Astrocyte (in vitro differentiated cells and primary cell): ENCODE results near the gene KLRD1. TPM values are rescaled to one million over a fixed set of nuclear protein-coding genes. Genes with fewer than 3 reads are reported as not detected.
"Not testable (repeated sequence)": the region's sequence is repeated elsewhere in the genome, so short reads cannot be mapped to it uniquely, and the experiment has no call there.

Experiments
- DNase-seq: peaks from one replicate; pipeline ENCODE4 v3.0.0-alpha.2; 2010; ENCODE audit warnings: low read depth
- FAIRE-seq: peaks from 2 replicates; lab custom pipeline; 2011; peaks lifted over from hg19 to GRCh38; lab: Jason Lieb, UNC
- H2AFZ ChIP-seq: 2 replicates; pipeline ENCODE4 v1.6.0; 2012; ENCODE audit warnings: low read depth, low read length, inconsistent platforms
- H3K27ac ChIP-seq: 2 replicates; pipeline ENCODE4 v1.5.1; 2011; ENCODE audit warnings: low read depth, low read length, inconsistent platforms
- H3K27me3 ChIP-seq: 2 replicates; pipeline ENCODE4 v1.6.0; 2011; ENCODE audit warnings: low read length, inconsistent platforms; ENCODE audit not compliant: insufficient read depth
- H3K36me3 ChIP-seq: 2 replicates; pipeline ENCODE4 v1.5.1; 2011; ENCODE audit warnings: low read length, inconsistent platforms; ENCODE audit not compliant: insufficient read depth
- H3K4me1 ChIP-seq: 2 replicates; pipeline ENCODE4 v1.5.1; 2011; ENCODE audit warnings: low read length, inconsistent platforms; ENCODE audit not compliant: insufficient read depth
- H3K4me2 ChIP-seq: 2 replicates; pipeline ENCODE4 v1.6.0; 2012; ENCODE audit warnings: low read length, inconsistent platforms
- H3K4me3 ChIP-seq: 2 replicates; pipeline ENCODE4 v1.5.1; 2011; ENCODE audit warnings: low read depth, mild to moderate bottlenecking, low read length, inconsistent platforms; ENCODE audit not compliant: insufficient read depth
- H3K79me2 ChIP-seq: 2 replicates; pipeline ENCODE4 v1.6.0; 2012; ENCODE audit warnings: mild to moderate bottlenecking, low read length, inconsistent platforms; ENCODE audit not compliant: insufficient read depth
- H3K9ac ChIP-seq: 2 replicates; pipeline ENCODE4 v1.6.0; 2012; ENCODE audit warnings: mild to moderate bottlenecking, low read length, inconsistent platforms
- H3K9me3 ChIP-seq: 2 replicates; pipeline ENCODE4 v1.5.1; 2012; ENCODE audit warnings: low read depth, mild to moderate bottlenecking, low read length, inconsistent platforms; ENCODE audit not compliant: insufficient read depth
- H4K20me1 ChIP-seq: 2 replicates; pipeline ENCODE4 v1.6.0; 2012; ENCODE audit warnings: low read length, inconsistent platforms; ENCODE audit not compliant: insufficient read depth
- H3K27ac Mint-ChIP-seq: one replicate; pipeline ENCODE4 v1.8.0; 2021; ENCODE audit warnings: mild to moderate bottlenecking, mixed read lengths; ENCODE audit not compliant: unreplicated experiment
- H3K27me3 Mint-ChIP-seq: one replicate; pipeline ENCODE4 v1.8.0; 2021; ENCODE audit warnings: low read depth, mixed read lengths; ENCODE audit not compliant: unreplicated experiment
- H3K36me3 Mint-ChIP-seq: one replicate; pipeline ENCODE4 v1.8.0; 2021; ENCODE audit warnings: low read depth, mixed read lengths; ENCODE audit not compliant: unreplicated experiment
- H3K4me1 Mint-ChIP-seq: one replicate; pipeline ENCODE4 v1.8.0; 2021; ENCODE audit warnings: low read depth, mixed read lengths; ENCODE audit not compliant: unreplicated experiment
- H3K4me3 Mint-ChIP-seq: one replicate; pipeline ENCODE4 v1.8.0; 2021; ENCODE audit warnings: mild to moderate bottlenecking, moderate library complexity, mixed read lengths; ENCODE audit not compliant: unreplicated experiment
- H3K9me3 Mint-ChIP-seq: one replicate; pipeline ENCODE4 v1.8.0; 2021; ENCODE audit warnings: mild to moderate bottlenecking, mixed read lengths; ENCODE audit not compliant: unreplicated experiment
- CTCF ChIP-seq: IDR thresholded peaks from 2 replicates; pipeline ENCODE4 v1.5.1; 2011; ENCODE audit warnings: low read depth, mild to moderate bottlenecking, inconsistent platforms, low read length, moderate library complexity; ENCODE audit not compliant: insufficient read depth
- EZH2 ChIP-seq: IDR thresholded peaks from 2 replicates; pipeline ENCODE4 v1.6.1; 2012; ENCODE audit warnings: mild to moderate bottlenecking, low read length, inconsistent platforms; ENCODE audit not compliant: insufficient read depth
- total RNA-seq: library from RNA; stranded (reverse); gene quantifications from 2 replicates; pipeline ENCODE4 v1.2.1, GENCODE V29; 2021

The KLRD1 gene
- total RNA-seq, 1 donor from 2014 or later, result 0.45 TPM

- H3K36me3 ChIP-seq, result no peaks in the 10 kb centered on the region
- TF ChIP-seq EZH2, result no peak
- TF ChIP-seq CTCF, result no peak
- no peaks in the 10 kb centered on the region for H3K27me3 ChIP-seq
- H3K4me2 ChIP-seq, result no peak overlapping the region
- H4K20me1 ChIP-seq, result no peaks in the 10 kb centered on the region
- H3K9ac ChIP-seq, result no peak overlapping the region
- H3K4me3 Mint-ChIP-seq, result no peak overlapping the region
- no peak overlapping the region for H3K27ac Mint-ChIP-seq
- no peak for DNase-seq
- no peak overlapping the region for H2AFZ ChIP-seq
- H3K9me3 ChIP-seq, result peaks cover 4% of the 10 kb centered on the region
- no peak overlapping the region for H3K27ac ChIP-seq
- FAIRE-seq, result no peak
- H3K4me3 ChIP-seq, result no peak overlapping the region
- H3K4me1 Mint-ChIP-seq, result no peaks in the 10 kb centered on the region
- peaks cover 3% of the 10 kb centered on the region for H3K36me3 Mint-ChIP-seq
- no peaks in the 10 kb centered on the region for H3K27me3 Mint-ChIP-seq
- peaks cover 6% of the 10 kb centered on the region for H3K9me3 Mint-ChIP-seq
- H3K79me2 ChIP-seq, result no peaks in the 10 kb centered on the region
- peaks cover 24% of the 10 kb centered on the region for H3K4me1 ChIP-seq
These were observed 60.8 kb downstream of the KLRD1 start for GRCh38 chr12:10368206-10369171.

- no peak overlapping the region for H3K4me3 Mint-ChIP-seq
- no peaks in the 10 kb centered on the region for H3K4me1 Mint-ChIP-seq
- FAIRE-seq, result no peak
These were observed 62.1 kb downstream of the KLRD1 start for GRCh38 chr12:10369557-10370415.

GRCh38 chr12:10371893-10372535, 64.3 kb downstream of the KLRD1 start:
- DNase-seq, result not testable (repeated sequence)

More at GRCh38 chr12:10369557-10370415, 62.1 kb downstream of the KLRD1 start:
- H3K9ac ChIP-seq, result no peak overlapping the region
- peaks cover 6% of the 10 kb centered on the region for H3K9me3 Mint-ChIP-seq
- no peaks in the 10 kb centered on the region for H3K27me3 ChIP-seq
- H3K36me3 Mint-ChIP-seq, result peaks cover 3% of the 10 kb centered on the region
- H4K20me1 ChIP-seq, result no peaks in the 10 kb centered on the region
- no peak for TF ChIP-seq EZH2
- TF ChIP-seq CTCF, result no peak
- H3K4me3 ChIP-seq, result no peak overlapping the region
- no peak overlapping the region for H3K27ac Mint-ChIP-seq
- H3K36me3 ChIP-seq, result no peaks in the 10 kb centered on the region
- H3K27me3 Mint-ChIP-seq, result no peaks in the 10 kb centered on the region
- H2AFZ ChIP-seq, result no peak overlapping the region
- H3K4me2 ChIP-seq, result no peak overlapping the region
- H3K79me2 ChIP-seq, result no peaks in the 10 kb centered on the region
- peaks cover 4% of the 10 kb centered on the region for H3K9me3 ChIP-seq
- H3K4me1 ChIP-seq, result peaks cover 12% of the 10 kb centered on the region
- no peak overlapping the region for H3K27ac ChIP-seq
- no peak for DNase-seq

More at GRCh38 chr12:10371893-10372535, 64.3 kb downstream of the KLRD1 start:
- H4K20me1 ChIP-seq, H3K27me3 Mint-ChIP-seq, H3K27me3 ChIP-seq, H3K9me3 ChIP-seq, H3K4me3 ChIP-seq, H3K27ac ChIP-seq, H3K79me2 ChIP-seq, H3K27ac Mint-ChIP-seq, FAIRE-seq, H3K4me1 ChIP-seq, H3K36me3 Mint-ChIP-seq, H3K9ac ChIP-seq, H3K9me3 Mint-ChIP-seq, H3K4me3 Mint-ChIP-seq, H3K4me1 Mint-ChIP-seq, H3K36me3 ChIP-seq, H2AFZ ChIP-seq, H3K4me2 ChIP-seq: not testable (repeated sequence)
